Left ventricle myocardium inferior (tissue), 1 donor: ENCODE measurements around the gene HSPA12A. TPM values are rescaled to one million over a fixed set of nuclear protein-coding genes. Genes with fewer than 3 reads are reported as not detected.

Experiments
- DNase-seq: peaks from one replicate; pipeline ENCODE4 v3.0.0-alpha.2; 2020
- H3K27ac ChIP-seq: fragments of 200-600 bp; replicated peaks from 2 replicates; pipeline ENCODE4 v1.8.0; 2021
- H3K27me3 ChIP-seq: fragments of 200-600 bp; 2 replicates; pipeline ENCODE4 v1.8.0; 2021; ENCODE audit warnings: low read depth
- H3K36me3 ChIP-seq: fragments of 200-600 bp; 2 replicates; pipeline ENCODE4 v1.8.0; 2021
- H3K4me1 ChIP-seq: fragments of 200-600 bp; 2 replicates; pipeline ENCODE4 v1.8.0; 2021
- H3K4me3 ChIP-seq: fragments of 200-600 bp; 2 replicates; pipeline ENCODE4 v1.8.0; 2021; ENCODE audit warnings: mild to moderate bottlenecking, moderate library complexity
- H3K9me3 ChIP-seq: fragments of 200-600 bp; replicated peaks from 2 replicates; pipeline ENCODE4 v1.8.0; 2021
- CTCF ChIP-seq: fragments of 200-600 bp; IDR thresholded peaks from 2 replicates; pipeline ENCODE4 v1.8.0; 2021; ENCODE audit warnings: antibody characterized with exemption, mild to moderate bottlenecking, borderline replicate concordance
- intact Hi-C: fragments of 100-400 bp; cut with micrococcal nuclease; formaldehyde crosslinking; loops from one replicate; pipeline ENCODE4 v1.11.0; 2022
- total RNA-seq: library from RNA; stranded (reverse); fragmentation: NEBNext Ultra II Directional; extraction: Animal tissue kit (Norgen Biotek cat#: 25700); gene quantifications from one replicate; pipeline ENCODE4 v1.2.1, GENCODE V29; 2021
- donor health status: DM: no; HTN: yes; CAD: no; lungs with severe emphysema.

The HSPA12A gene
- total RNA-seq, 1 donor from 2014 or later, result 15.0 TPM

- DNase-seq, result no peak
- Histone ChIP-seq H3K36me3 (no peaks in the 10 kb centered on the region), H3K27ac (no peak overlapping the region), H3K4me3 (no peak overlapping the region), H3K27me3 (peaks cover 40% of the 10 kb centered on the region), H3K9me3 (peaks cover 15% of the 10 kb centered on the region), H3K4me1 (no peaks in the 10 kb centered on the region)
- intact Hi-C loops, result no loop called here
- no peak for TF ChIP-seq CTCF
These were observed 87.5 kb downstream of the HSPA12A start for GRCh38 chr10:116654816-116655215.

GRCh38 chr10:116653885-116654284 lies 88.5 kb downstream of the HSPA12A start:
- intact Hi-C loops, result no loop called here
- Histone ChIP-seq H3K9me3 (peaks cover 25% of the 10 kb centered on the region), H3K27ac (no peak overlapping the region), H3K36me3 (no peaks in the 10 kb centered on the region), H3K4me3 (no peak overlapping the region), H3K4me1 (no peaks in the 10 kb centered on the region), H3K27me3 (peaks cover 40% of the 10 kb centered on the region)
- TF ChIP-seq CTCF, result no peak
- DNase-seq, result no peak

GRCh38 chr10:116648903-116649302 lies 93.5 kb downstream of the HSPA12A start:
- Histone ChIP-seq H3K4me1 (no peaks in the 10 kb centered on the region), H3K36me3 (no peaks in the 10 kb centered on the region), H3K9me3 (peaks cover 26% of the 10 kb centered on the region), H3K27me3 (peaks cover 26% of the 10 kb centered on the region), H3K27ac (no peak overlapping the region), H3K4me3 (no peak overlapping the region)
- DNase-seq, result no peak
- intact Hi-C loops, result no loop called here
- TF ChIP-seq CTCF, result no peak

- TF ChIP-seq CTCF, result no peak
- no peaks in the 10 kb centered on the region for H3K36me3 ChIP-seq
- H3K27ac ChIP-seq, result no peak overlapping the region
- H3K4me1 ChIP-seq, result no peaks in the 10 kb centered on the region
- no peak for DNase-seq
- intact Hi-C loops, result no loop called here
- H3K27me3 ChIP-seq, result peaks cover 40% of the 10 kb centered on the region
- peaks cover 26% of the 10 kb centered on the region for H3K9me3 ChIP-seq
- H3K4me3 ChIP-seq, result no peak overlapping the region
These were observed 95.9 kb downstream of the HSPA12A start for GRCh38 chr10:116646502-116646901.

GRCh38 chr10:116637830-116638229 lies 104.5 kb downstream of the HSPA12A start:
- Histone ChIP-seq H3K27ac (no peak overlapping the region), H3K27me3 (peaks cover 10% of the 10 kb centered on the region), H3K36me3 (no peaks in the 10 kb centered on the region), H3K4me1 (no peaks in the 10 kb centered on the region), H3K9me3 (peaks cover 12% of the 10 kb centered on the region), H3K4me3 (no peak overlapping the region)
- intact Hi-C loops, result no loop called here
- TF ChIP-seq CTCF, result no peak
- no peak for DNase-seq

- Histone ChIP-seq H3K27me3 (peaks cover 4% of the 10 kb centered on the region), H3K9me3 (peaks cover 12% of the 10 kb centered on the region), H3K4me1 (no peaks in the 10 kb centered on the region), H3K4me3 (no peak overlapping the region), H3K27ac (no peak overlapping the region), H3K36me3 (no peaks in the 10 kb centered on the region)
- no peak for DNase-seq
- no peak for TF ChIP-seq CTCF
- intact Hi-C loops, result no loop called here
These were observed 105.4 kb downstream of the HSPA12A start for GRCh38 chr10:116636976-116637375.
